Bronchial epithelial cell (primary cell): ENCODE data around the gene CEP192. TPM values are rescaled to one million over a fixed set of nuclear protein-coding genes. Genes with fewer than 3 reads are reported as not detected.

Experiments
- DNase-seq: peaks from one replicate; pipeline ENCODE4 v3.0.0-alpha.2; 2010; ENCODE audit warnings: low read depth
- FAIRE-seq: peaks from 2 replicates; lab custom pipeline; 2011; peaks lifted over from hg19 to GRCh38; lab: Jason Lieb, UNC
- H3K27me3 ChIP-seq: 2 replicates; pipeline ENCODE4 v1.5.1; 2011; ENCODE audit warnings: low read length; ENCODE audit not compliant: control insufficient read depth, insufficient read depth
- H3K36me3 ChIP-seq: 2 replicates; pipeline ENCODE4 v1.5.1; 2011; ENCODE audit warnings: low read length; ENCODE audit not compliant: control insufficient read depth, insufficient read depth
- H3K4me3 ChIP-seq: 2 replicates; pipeline ENCODE4 v1.5.1; 2011; ENCODE audit warnings: mild to moderate bottlenecking, low read depth, low read length, control low read depth
- CTCF ChIP-seq: IDR thresholded peaks from 2 replicates; pipeline ENCODE4 v1.5.1; 2011; ENCODE audit warnings: mild to moderate bottlenecking, moderate library complexity, low read length, control low read depth, inconsistent platforms; ENCODE audit not compliant: insufficient read depth, severe bottlenecking
- total RNA-seq: library from RNA; depleted of rRNA; stranded (reverse); fragments of >200 nt; gene quantifications from 2 replicates; pipeline ENCODE4 v1.2.1, GENCODE V29; 2014

CEP192 gene
- total RNA-seq, 1 donor from 2014 or later: 25.8 TPM

DNA sequence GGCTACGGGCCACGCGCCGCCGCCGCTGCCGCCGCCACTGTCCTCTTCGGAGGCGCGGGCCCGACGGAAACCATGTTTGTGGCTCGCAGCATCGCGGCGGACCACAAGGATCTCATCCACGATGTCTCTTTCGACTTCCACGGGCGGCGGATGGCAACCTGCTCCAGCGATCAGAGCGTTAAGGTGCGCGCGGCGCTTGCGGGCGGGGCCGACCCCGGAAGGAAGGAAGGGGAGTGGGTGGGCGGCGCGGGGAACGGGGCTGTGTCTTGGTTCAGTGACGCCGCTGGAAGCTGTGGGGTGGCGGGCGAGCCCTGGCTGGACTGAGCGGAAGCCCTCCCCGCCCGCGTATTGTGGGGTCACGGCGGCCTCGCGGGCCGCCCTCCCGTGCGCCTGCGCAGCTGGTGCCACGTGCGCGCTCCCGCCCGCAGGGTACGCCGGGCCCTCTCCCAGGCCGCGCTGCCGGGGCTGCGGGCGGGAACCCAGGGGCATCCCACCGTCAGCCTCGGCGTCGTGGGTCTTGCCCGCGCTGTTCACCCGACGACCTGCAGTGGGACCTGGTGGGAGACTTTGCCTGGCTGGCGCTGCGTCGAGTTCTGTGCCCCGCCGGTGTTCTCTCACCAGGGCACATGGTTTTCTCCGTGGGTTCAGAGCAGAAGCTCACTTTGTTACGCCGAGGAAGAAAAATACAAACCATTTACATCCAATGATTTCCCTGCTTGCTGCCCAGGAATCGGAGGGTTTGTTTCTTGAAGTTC, 42.9 kb upstream of the CEP192 start:
- Histone ChIP-seq H3K27me3 (no peaks in the 10 kb centered on the region), H3K4me3 (peak overlapping the region; percentile 76), H3K36me3 (no peaks in the 10 kb centered on the region)
- DNase-seq (peak; percentile 83), FAIRE-seq (no peak)
- TF ChIP-seq CTCF: no peak

- Histone ChIP-seq H3K4me3 (no peak overlapping the region), H3K27me3 (no peaks in the 10 kb centered on the region), H3K36me3 (peaks cover 11% of the 10 kb centered on the region)
- DNase-seq: no peak
- no peak for FAIRE-seq
- TF ChIP-seq CTCF: no peak
Measured at GRCh38 chr18:12958478-12958877, 32.7 kb upstream of the CEP192 start.

GRCh38 chr18:12960395-12960794, 30.8 kb upstream of the CEP192 start:
- Histone ChIP-seq H3K4me3 (no peak overlapping the region), H3K27me3 (no peaks in the 10 kb centered on the region), H3K36me3 (peaks cover 13% of the 10 kb centered on the region)
- no peak for TF ChIP-seq CTCF
- FAIRE-seq (no peak), DNase-seq (no peak)

DNA sequence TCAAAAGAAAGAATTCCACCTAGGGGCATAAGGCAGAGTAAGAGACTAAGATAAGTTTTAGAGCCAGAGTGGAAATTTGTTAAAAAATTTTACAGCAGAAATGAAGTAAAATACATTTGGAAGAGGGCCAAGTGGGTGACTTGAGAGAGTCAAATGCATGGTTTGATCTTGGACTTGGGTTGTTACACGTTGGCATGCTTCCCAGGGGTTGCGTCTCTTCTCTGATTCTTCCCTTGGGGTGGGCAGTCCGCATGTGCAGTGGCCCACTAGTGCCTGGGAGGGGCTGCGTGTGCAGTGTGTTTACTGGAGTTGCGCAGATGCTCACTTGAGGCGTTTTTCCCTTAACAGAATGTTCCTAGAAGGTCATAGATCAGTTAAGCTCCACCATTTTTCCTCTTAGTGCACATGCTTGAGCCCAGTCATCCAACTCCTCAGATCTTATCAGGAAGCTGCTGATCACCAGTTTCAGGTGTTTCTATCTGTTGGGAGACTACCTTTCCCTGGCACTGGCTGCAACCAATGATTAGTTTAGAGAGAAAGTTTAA, 30.2 kb upstream of the CEP192 start:
- Histone ChIP-seq H3K4me3 (no peak overlapping the region), H3K27me3 (no peaks in the 10 kb centered on the region), H3K36me3 (peaks cover 12% of the 10 kb centered on the region)
- FAIRE-seq (no peak), DNase-seq (no peak)
- TF ChIP-seq CTCF: no peak

DNA sequence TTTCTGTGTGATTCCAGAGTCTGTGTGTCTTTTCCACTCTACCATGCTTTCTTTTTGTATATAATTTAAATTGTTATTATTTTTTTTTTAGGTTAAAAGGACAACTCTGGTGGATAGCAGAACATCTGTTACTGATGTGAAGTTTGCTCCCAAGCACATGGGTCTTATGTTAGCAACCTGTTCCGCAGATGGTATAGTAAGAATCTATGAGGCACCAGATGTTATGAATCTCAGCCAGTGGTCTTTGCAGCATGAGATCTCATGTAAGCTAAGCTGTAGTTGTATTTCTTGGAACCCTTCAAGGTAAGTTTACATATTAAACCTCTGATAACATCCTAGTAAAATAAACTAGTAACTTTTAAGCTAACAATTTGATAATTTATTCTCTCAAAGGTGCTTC, 28.1 kb upstream of the CEP192 start:
- peaks cover 13% of the 10 kb centered on the region for H3K36me3 ChIP-seq
- DNase-seq (no peak), FAIRE-seq (no peak)
- no peak overlapping the region for H3K4me3 ChIP-seq
- H3K27me3 ChIP-seq: no peaks in the 10 kb centered on the region
- no peak for TF ChIP-seq CTCF
